GM12878 (cell line): ENCODE results near the gene RNLS. TPM values are rescaled to one million over a fixed set of nuclear protein-coding genes. Genes with fewer than 3 reads are reported as not detected.

ENCODE experiments used
- ATAC-seq: fragments of 200-7000 bp; cut with Tn5 transposase; 3 replicates; pipeline ENCODE4 v1.9.1; 2020; ENCODE audit warnings: mild to moderate bottlenecking, moderate library complexity
- BruUV-seq: library from RNA; stranded (reverse); fragments of 400-500 nt; replicated peaks from 2 replicates; lab custom pipeline; 2021; lab: Mats Ljungman, UMichigan
- CTCF ChIA-PET: fragments of 300-600 bp; sonication (Branson Sonifier 250); formaldehyde crosslinking; extraction: SDS; loops from one replicate; lab custom pipeline; 2021; ENCODE audit warnings: inconsistent platforms; lab: Yijun Ruan, JAX
- POLR2A ChIA-PET: fragments of 350-600 bp; formaldehyde crosslinking; extraction: SDS; loops from one replicate; lab custom pipeline; 2021; ENCODE audit warnings: inconsistent platforms; lab: Charles Lee
- RAD21 ChIA-PET: fragments of 300-600 bp; sonication (Branson Sonifier 250); formaldehyde crosslinking; loops from one replicate; lab custom pipeline; 2023; ENCODE audit warnings: antibody characterized with exemption; ENCODE audit not compliant: unreplicated experiment; lab: Charles Lee
- SMC1A ChIA-PET: fragments of 300-600 bp; sonication (Branson Sonifier 250); formaldehyde crosslinking; loops from one replicate; lab custom pipeline; 2023; ENCODE audit not compliant: unreplicated experiment, uncharacterized antibody; lab: Charles Lee
- DNase-seq: peaks from one replicate; pipeline ENCODE4 v3.0.0-alpha.2; 2011; ENCODE audit warnings: low read depth, low spot score
- FAIRE-seq: peaks from 3 replicates; lab custom pipeline; 2011; peaks lifted over from hg19 to GRCh38; lab: Jason Lieb, UNC
- H2AFZ ChIP-seq: 2 replicates; pipeline ENCODE4 v1.6.0; 2011; ENCODE audit warnings: low read depth, low read length, control low read depth; ENCODE audit not compliant: control insufficient read depth
- H3K27ac ChIP-seq: 2 replicates; pipeline ENCODE4 v1.5.1; 2011; ENCODE audit warnings: control low read depth; ENCODE audit not compliant: control insufficient read depth, insufficient read depth
- H3K27me3 ChIP-seq, 2 experiments: replicated peaks in 1 of 2; 2 replicates each; pipeline versions ENCODE4 v1.6.0 to v1.6.1; 2011; ENCODE audit warnings: low read length in 1 of 2; ENCODE audit not compliant: control insufficient read depth in 2 of 2, insufficient read depth in 2 of 2
- H3K36me3 ChIP-seq, 2 experiments: 2 replicates each; pipeline ENCODE4 v1.5.1; 2011; ENCODE audit warnings: low read length in 1 of 2; ENCODE audit not compliant: control insufficient read depth in 2 of 2, insufficient read depth in 2 of 2
- H3K4me1 ChIP-seq: 2 replicates; pipeline ENCODE4 v1.6.1; 2011; ENCODE audit warnings: mild to moderate bottlenecking, low read length, moderate library complexity, mixed read lengths; ENCODE audit not compliant: control insufficient read depth, insufficient read depth
- H3K4me2 ChIP-seq: 2 replicates; pipeline ENCODE4 v1.6.0; 2011; ENCODE audit warnings: control low read depth; ENCODE audit not compliant: control insufficient read depth, insufficient read depth
- H3K4me3 ChIP-seq: fragments of 200-600 bp; sonication (generic); 2 replicates; pipeline ENCODE4 v1.5.1; 2016
- H3K79me2 ChIP-seq: 2 replicates; pipeline ENCODE4 v1.6.0; 2011; ENCODE audit warnings: low read length; ENCODE audit not compliant: control insufficient read depth, insufficient read depth
- H3K9ac ChIP-seq: 2 replicates; pipeline ENCODE4 v1.8.0; 2011; ENCODE audit warnings: low read length, control low read depth, mixed read lengths; ENCODE audit not compliant: control insufficient read depth, insufficient read depth
- H3K9me3 ChIP-seq: replicated peaks from 3 replicates; pipeline ENCODE4 v1.5.1; 2011; ENCODE audit warnings: mild to moderate bottlenecking, low read length; ENCODE audit not compliant: control insufficient read depth, insufficient read depth
- H4K20me1 ChIP-seq: 2 replicates; pipeline ENCODE4 v1.6.0; 2011; ENCODE audit not compliant: control insufficient read depth, insufficient read depth
- BACH1 ChIP-seq: fragments of 450-650 bp; IDR thresholded peaks from 2 replicates; pipeline ENCODE4 v1.6.1; 2017; ENCODE audit warnings: mild to moderate bottlenecking, borderline replicate concordance
- MTA2 ChIP-seq: fragments of 450-650 bp; IDR thresholded peaks from 2 replicates; pipeline ENCODE4 v1.6.1; 2016; ENCODE audit warnings: low read depth, mild to moderate bottlenecking, moderate library complexity
- MTA3 ChIP-seq: IDR thresholded peaks from 2 replicates; pipeline ENCODE4 v1.6.1; 2012; ENCODE audit warnings: low read length, inconsistent platforms, borderline replicate concordance
- NR2C1 ChIP-seq: fragments of 450-650 bp; IDR thresholded peaks from 2 replicates; pipeline ENCODE4 v1.6.1; 2017; ENCODE audit warnings: antibody characterized with exemption, mild to moderate bottlenecking, moderate library complexity
- POLR2AphosphoS5 ChIP-seq: IDR thresholded peaks from 2 replicates; pipeline ENCODE4 v1.6.1; 2011; ENCODE audit warnings: mild to moderate bottlenecking, low read length, inconsistent platforms
- SPI1 ChIP-seq: IDR thresholded peaks from 2 replicates; pipeline ENCODE4 v1.6.1; 2011; ENCODE audit warnings: low read depth, mild to moderate bottlenecking, low read length, moderate library complexity, borderline replicate concordance; ENCODE audit not compliant: insufficient read depth
- SREBF1 ChIP-seq: IDR thresholded peaks from 2 replicates; pipeline ENCODE4 v1.6.1; 2012; ENCODE audit warnings: mild to moderate bottlenecking, low read length
- WGBS: methylation state at CpG from one replicate; pipeline ENCODE4 v1.1.6; 2016; ENCODE audit warnings: low lambda C conversion rate; ENCODE audit not compliant: insufficient replicate concordance, insufficient coverage; ENCODE audit errors: missing lambda C conversion rate; 5-methylcytosine and 5-hydroxymethylcytosine counted together
- in situ Hi-C: fragments of 300-500 bp; cut with MboI; formaldehyde crosslinking; loops from 9 replicates; pipeline ENCODE4 v1.14.3; 2018; ENCODE audit warnings: mixed read lengths
- intact Hi-C: fragments of 100-400 bp; cut with micrococcal nuclease; formaldehyde crosslinking; loops from one replicate; pipeline ENCODE4 v1.14.2; 2022; ENCODE audit not compliant: unreplicated experiment
- polyA plus RNA-seq, 11 experiments: library from polyadenylated mRNA; depleted of rRNA in 4 of 11; unstranded in 6 of 11; stranded (reverse) in 5 of 11; fragments of >200 nt; fragmentation: Nextera tagmentation in 4 of 11; fragmentation: Illumina TruSeq in 1 of 11; extraction: Ambion mirVana in 4 of 11; extraction: Trizol in 1 of 11; gene quantifications; 1 replicate in 1 of 11; 2 replicates in 10 of 11; pipeline versions ENCODE4 v1.2.1 to v1.2.3, GENCODE V29; 2011 to 2016; ENCODE audit warnings: inconsistent platforms in 2 of 11, missing spikeins in 2 of 11, low read depth in 1 of 11
- total RNA-seq, 4 experiments: library from RNA; depleted of rRNA in 3 of 4; stranded (reverse); fragments of >200 nt in 3 of 4; fragmentation: Illumina TruSeq in 1 of 4; extraction: Trizol in 1 of 4; gene quantifications; 2 replicates each; pipeline versions ENCODE4 v1.2.1 to v1.2.3, GENCODE V29; 2013 to 2021

The RNLS gene
- total and polyA plus RNA-seq, 10 of the 15 experiments (the other 5 are each of a cell fraction or from before 2014, with no cell fraction given), result 3.4 to 6.7 (median 4.6) TPM

DNA sequence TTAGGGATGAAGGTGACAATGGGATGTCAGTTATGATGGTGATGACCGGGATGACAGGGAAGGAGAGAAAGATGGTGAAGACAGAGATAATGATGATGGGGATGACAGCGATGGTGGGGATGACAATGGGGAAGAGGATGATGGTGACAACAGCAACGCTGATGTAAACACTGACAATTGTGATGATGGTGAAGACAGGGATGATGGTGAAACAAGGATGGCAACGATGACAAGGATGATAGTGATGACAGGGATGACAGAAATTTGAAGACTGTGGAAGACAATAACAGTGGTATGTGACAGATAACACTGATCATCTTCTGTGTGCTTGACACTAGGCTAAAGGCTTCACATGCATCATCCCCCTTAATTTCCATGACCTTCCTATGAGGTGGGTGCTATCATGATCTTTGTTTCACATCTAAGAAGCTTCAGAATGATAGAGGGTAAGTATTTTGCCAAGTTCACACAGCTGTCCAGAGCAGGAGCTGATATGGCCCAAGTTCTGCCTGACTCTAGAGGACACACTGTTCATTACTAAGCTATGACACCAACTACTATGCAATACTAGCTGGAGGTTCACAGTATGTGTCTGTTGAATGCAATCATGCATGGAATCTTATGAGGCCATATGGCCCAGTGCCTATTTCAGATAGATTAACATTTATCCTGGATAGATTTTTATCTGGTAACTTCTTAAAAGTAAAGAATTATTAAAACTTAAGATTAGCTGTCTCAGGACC lies 105.6 kb downstream of the RNLS start (continued):
- TF ChIP-seq POLR2AphosphoS5 (no peak), SREBF1 (no peak)

DNA sequence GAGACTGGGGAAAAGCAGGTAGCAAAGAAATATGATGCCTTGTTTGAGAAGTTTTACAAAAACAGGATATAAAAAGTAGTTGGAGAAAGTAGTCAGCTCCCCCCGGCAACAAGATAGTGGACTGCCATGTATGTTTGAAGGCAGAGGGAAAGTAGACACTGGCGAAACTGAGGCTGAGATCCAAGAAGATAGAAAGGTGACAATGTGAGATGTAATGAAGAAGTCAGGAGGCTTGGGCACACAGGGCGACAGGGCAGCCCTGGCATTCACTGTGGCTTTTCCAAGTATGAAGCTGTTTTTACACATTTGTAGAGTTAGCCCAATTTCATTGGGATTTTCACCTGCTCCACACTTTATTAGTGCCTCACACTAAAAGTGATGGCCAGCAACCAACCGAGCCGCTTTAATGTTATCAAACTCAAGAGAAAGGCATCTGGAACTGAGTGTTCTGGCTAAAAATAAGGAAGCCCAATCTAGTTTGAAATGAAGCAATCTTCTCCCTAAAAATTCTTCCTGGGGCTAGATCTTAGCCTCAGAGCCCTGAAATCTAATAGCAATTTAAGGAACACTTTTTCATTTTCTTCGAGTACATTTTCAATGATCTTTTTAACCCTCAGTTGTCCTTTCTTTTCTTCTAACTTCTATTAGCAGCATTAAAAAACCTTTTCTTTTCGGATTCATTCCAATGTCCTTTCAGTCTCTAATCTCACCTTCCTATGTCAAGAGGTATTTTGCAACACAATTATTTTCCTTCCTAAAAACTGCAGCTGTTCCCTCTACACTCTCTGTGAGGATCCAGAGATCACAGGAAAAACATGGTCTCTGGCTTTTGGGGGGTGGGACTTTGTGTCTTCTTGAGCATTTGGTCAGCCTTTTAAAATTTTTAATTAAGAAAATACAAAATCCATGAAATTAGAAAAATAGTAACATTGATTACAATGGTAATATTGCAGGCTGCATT lies 108.0 kb downstream of the RNLS start:
- H3K4me2 ChIP-seq, result no peak overlapping the region
- H3K4me3 ChIP-seq, result no peak overlapping the region
- 72% methylated on average over 7 of the region's 7 CpGs for WGBS
- no peak overlapping the region for H3K9ac ChIP-seq
- ATAC-seq, result no peak
- no peak overlapping the region for H2AFZ ChIP-seq
- intact Hi-C loops (no loop called here), in situ Hi-C loops (no loop called here)
- no peaks in the 10 kb centered on the region for H3K9me3 ChIP-seq
- ChIA-PET CTCF (no interaction called here), RAD21 (no interaction called here), POLR2A (no interaction called here), SMC1A (no interaction called here)
- no peaks in the 10 kb centered on the region for H3K79me2 ChIP-seq
- H3K27me3 ChIP-seq, result no peaks in the 10 kb centered on the region
- BruUV-seq, result no TSS peak
- H3K36me3 ChIP-seq, result no peaks in the 10 kb centered on the region
- no peaks in the 10 kb centered on the region for H4K20me1 ChIP-seq
- no peak overlapping the region for H3K27ac ChIP-seq
- DNase-seq, result no peak
- peaks cover 4% of the 10 kb centered on the region for H3K4me1 ChIP-seq
- TF ChIP-seq MTA2, result no peak
- no peak for TF ChIP-seq SPI1
- TF ChIP-seq BACH1, result no peak
- TF ChIP-seq MTA3, result no peak
- no peak for TF ChIP-seq NR2C1
- no peak for FAIRE-seq
